Measurements from ENCODE around the gene PTRHD1. TPM values are rescaled to one million over a fixed set of nuclear protein-coding genes. Genes with fewer than 3 reads are reported as not detected.

The PTRHD1 gene
- total RNA-seq, 1 donor from 2014 or later, result 58.3 TPM

GRCh38 chr2:24828238-24828996 lies 35.2 kb upstream of the PTRHD1 start:
- no peak for DNase-seq (ENCODE audit: low read depth)
- H3K4me3 ChIP-seq (ENCODE audit: low read depth, low read length), result no peak overlapping the region
- TF ChIP-seq, protein P1, sequence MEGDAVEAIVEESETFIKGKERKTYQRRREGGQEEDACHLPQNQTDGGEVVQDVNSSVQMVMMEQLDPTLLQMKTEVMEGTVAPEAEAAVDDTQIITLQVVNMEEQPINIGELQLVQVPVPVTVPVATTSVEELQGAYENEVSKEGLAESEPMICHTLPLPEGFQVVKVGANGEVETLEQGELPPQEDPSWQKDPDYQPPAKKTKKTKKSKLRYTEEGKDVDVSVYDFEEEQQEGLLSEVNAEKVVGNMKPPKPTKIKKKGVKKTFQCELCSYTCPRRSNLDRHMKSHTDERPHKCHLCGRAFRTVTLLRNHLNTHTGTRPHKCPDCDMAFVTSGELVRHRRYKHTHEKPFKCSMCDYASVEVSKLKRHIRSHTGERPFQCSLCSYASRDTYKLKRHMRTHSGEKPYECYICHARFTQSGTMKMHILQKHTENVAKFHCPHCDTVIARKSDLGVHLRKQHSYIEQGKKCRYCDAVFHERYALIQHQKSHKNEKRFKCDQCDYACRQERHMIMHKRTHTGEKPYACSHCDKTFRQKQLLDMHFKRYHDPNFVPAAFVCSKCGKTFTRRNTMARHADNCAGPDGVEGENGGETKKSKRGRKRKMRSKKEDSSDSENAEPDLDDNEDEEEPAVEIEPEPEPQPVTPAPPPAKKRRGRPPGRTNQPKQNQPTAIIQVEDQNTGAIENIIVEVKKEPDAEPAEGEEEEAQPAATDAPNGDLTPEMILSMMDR (conservative IDR thresholded peaks at IDR 0.05; ENCODE audit: low read depth, low read length), result no peak

GRCh38 chr2:24827321-24828237 lies 34.4 kb upstream of the PTRHD1 start:
- H3K4me3 ChIP-seq (ENCODE audit: low read depth, low read length), result no peak overlapping the region
- TF ChIP-seq, protein P1 (conservative IDR thresholded peaks at IDR 0.05; ENCODE audit: low read depth, low read length), result peak; percentile 96
- peak; percentile 29 for DNase-seq (ENCODE audit: low read depth)

DNA sequence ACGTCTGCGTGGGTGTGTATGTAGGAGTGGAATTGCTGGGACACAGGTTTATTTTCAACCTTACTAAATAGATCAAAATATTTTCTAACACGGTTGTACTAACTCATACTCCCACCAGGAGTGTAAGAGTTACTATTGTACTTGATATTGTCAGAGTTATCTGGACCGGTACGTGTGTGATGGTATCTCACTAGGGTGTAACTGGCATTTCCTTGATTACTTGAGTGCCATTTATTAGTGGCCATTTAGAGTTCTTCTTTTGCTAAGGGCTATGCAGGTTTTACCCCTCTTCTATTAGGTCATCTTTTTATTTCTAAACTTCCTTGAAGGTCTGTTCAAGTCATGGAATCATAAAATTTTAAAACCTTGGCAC lies 33.6 kb upstream of the PTRHD1 start:
- TF ChIP-seq, protein P1 (conservative IDR thresholded peaks at IDR 0.05; ENCODE audit: low read depth, low read length), result no peak

GRCh38 chr2:24825883-24826772 lies 32.9 kb upstream of the PTRHD1 start:
- DNase-seq (ENCODE audit: low read depth), result no peak
- TF ChIP-seq, protein P1 (conservative IDR thresholded peaks at IDR 0.05; ENCODE audit: low read depth, low read length), result no peak
- H3K4me3 ChIP-seq (ENCODE audit: low read depth, low read length), result no peak overlapping the region

More for the DNA sequence above, 33.6 kb upstream of the PTRHD1 start:
- no peak for DNase-seq (ENCODE audit: low read depth)
- no peak overlapping the region for H3K4me3 ChIP-seq (ENCODE audit: low read depth, low read length)

GRCh38 chr2:24824966-24825882 lies 32.0 kb upstream of the PTRHD1 start:
- TF ChIP-seq, protein P1 (conservative IDR thresholded peaks at IDR 0.05; ENCODE audit: low read depth, low read length), result peak; percentile 61
- DNase-seq (ENCODE audit: low read depth), result no peak
- no peak overlapping the region for H3K4me3 ChIP-seq (ENCODE audit: low read depth, low read length)
